Stimulated activated CD8-positive, alpha-beta memory T cell treated with anti-CD3 and anti-CD28 coated beads, Interleukin-7, amount 100 ng/mL, for 24 hours (primary cell): ENCODE measurements around the gene RCN2.

ENCODE experiments used
- DNase-seq: peaks from one replicate; pipeline ENCODE4 v3.0.0-alpha.2; 2020; ENCODE audit warnings: low read depth

RCN2 gene

GRCh38 chr15:76973906-76974305 is 42.4 kb downstream of the RCN2 start:
- DNase-seq: no peak

- DNase-seq: no peak
Measured at GRCh38 chr15:76974456-76975036, 43.0 kb downstream of the RCN2 start.

GRCh38 chr15:76976141-76976540 is 44.6 kb downstream of the RCN2 start:
- no peak for DNase-seq

- DNase-seq: no peak
Measured at GRCh38 chr15:76976572-76977270, 45.2 kb downstream of the RCN2 start.

- no peak for DNase-seq
Measured at GRCh38 chr15:76978522-76979330, 47.2 kb downstream of the RCN2 start.

- DNase-seq: no peak
Measured at GRCh38 chr15:76979331-76979925, 47.9 kb downstream of the RCN2 start.

- no peak for DNase-seq
Measured at GRCh38 chr15:76979996-76980520, 48.5 kb downstream of the RCN2 start.

- DNase-seq: no peak
Measured at GRCh38 chr15:76982356-76982755, 50.8 kb downstream of the RCN2 start.

- no peak for DNase-seq
Measured at GRCh38 chr15:76982756-76983155, 51.2 kb downstream of the RCN2 start.

- DNase-seq: no peak
Measured at GRCh38 chr15:76983590-76984375, 52.2 kb downstream of the RCN2 start.

- DNase-seq: no peak
Measured at GRCh38 chr15:76986743-76987142, 55.2 kb downstream of the RCN2 start.

- DNase-seq: no peak
Measured at GRCh38 chr15:76987276-76987675, 55.7 kb downstream of the RCN2 start.

GRCh38 chr15:76987896-76988860 is 56.6 kb downstream of the RCN2 start:
- DNase-seq: peak; percentile 39

- DNase-seq: no peak
Measured at GRCh38 chr15:76988867-76989780, 57.6 kb downstream of the RCN2 start.

- no peak for DNase-seq
Measured at GRCh38 chr15:76991048-76991447, 59.5 kb downstream of the RCN2 start.

- no peak for DNase-seq
Measured at GRCh38 chr15:76991741-76992645, 60.4 kb downstream of the RCN2 start.

GRCh38 chr15:76993114-76993725 is 61.7 kb downstream of the RCN2 start:
- DNase-seq: no peak

GRCh38 chr15:76994001-76994400 is 62.5 kb downstream of the RCN2 start:
- no peak for DNase-seq
